HG03066 (cell line): ENCODE data around the gene FCGR2B.

Source experiments
- ATAC-seq: cut with Tn5 transposase; IDR thresholded peaks from one replicate; pipeline ENCODE4 v1.9.1; 2021; ENCODE audit warnings: low read depth; ENCODE audit not compliant: unreplicated experiment

The FCGR2B gene

GRCh38 chr1:161727256-161727924 is 64.4 kb downstream of the FCGR2B start:
- peak; percentile 27 for ATAC-seq
